Measurements from ENCODE around the gene THBS2.

DNA sequence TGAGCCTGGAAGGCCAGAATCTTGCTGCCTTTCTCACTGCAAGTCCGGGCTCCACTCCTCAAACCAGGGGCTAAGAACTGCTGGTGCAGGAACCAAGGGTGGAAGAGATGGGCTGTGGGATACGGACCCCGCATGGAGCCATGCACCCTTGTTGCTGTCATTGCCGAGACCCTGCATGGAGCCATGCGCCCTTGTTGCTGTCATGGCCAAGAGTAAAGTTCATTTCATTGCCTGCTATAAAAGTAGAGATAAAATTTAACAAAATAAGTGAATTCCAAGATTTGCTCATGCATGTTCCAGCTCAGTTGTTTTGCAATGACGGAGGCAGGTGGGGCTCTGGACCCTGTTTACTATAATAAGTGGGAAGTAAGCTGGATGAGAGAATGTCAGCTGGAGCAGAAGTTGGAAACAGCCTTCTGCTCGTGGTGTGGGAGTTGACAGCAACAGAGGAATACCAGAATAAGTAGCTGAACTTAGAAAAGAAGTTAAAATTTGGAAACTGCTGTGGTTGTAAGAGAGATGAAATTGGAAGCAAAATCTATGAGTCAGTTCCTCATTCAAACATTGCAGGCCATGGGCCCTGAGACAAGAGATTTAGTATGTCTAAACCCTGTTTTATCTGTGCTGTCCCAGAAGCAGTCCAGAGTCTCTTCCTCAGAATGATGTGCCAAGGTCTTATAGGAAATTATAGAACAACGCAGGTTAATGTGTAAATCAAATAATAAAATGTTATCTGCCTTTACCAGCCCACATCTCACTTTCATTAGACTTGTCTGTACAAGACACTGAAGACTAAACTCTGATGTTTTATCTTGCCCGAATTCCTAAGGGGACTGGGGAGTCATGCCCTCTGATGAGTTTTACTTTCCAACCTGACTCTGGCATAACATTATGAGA, 15.8 kb upstream of the THBS2 start:
- TF ChIP-seq EP300 (IDR thresholded peaks at IDR 0.05) = no peak
- TF ChIP-seq, protein P1, sequence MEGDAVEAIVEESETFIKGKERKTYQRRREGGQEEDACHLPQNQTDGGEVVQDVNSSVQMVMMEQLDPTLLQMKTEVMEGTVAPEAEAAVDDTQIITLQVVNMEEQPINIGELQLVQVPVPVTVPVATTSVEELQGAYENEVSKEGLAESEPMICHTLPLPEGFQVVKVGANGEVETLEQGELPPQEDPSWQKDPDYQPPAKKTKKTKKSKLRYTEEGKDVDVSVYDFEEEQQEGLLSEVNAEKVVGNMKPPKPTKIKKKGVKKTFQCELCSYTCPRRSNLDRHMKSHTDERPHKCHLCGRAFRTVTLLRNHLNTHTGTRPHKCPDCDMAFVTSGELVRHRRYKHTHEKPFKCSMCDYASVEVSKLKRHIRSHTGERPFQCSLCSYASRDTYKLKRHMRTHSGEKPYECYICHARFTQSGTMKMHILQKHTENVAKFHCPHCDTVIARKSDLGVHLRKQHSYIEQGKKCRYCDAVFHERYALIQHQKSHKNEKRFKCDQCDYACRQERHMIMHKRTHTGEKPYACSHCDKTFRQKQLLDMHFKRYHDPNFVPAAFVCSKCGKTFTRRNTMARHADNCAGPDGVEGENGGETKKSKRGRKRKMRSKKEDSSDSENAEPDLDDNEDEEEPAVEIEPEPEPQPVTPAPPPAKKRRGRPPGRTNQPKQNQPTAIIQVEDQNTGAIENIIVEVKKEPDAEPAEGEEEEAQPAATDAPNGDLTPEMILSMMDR (IDR thresholded peaks at IDR 0.05) = no peak
- TF ChIP-seq POLR2A (IDR thresholded peaks at IDR 0.05) = no peak
